ENCODE results near the gene HMCES.

HMCES gene

DNA sequence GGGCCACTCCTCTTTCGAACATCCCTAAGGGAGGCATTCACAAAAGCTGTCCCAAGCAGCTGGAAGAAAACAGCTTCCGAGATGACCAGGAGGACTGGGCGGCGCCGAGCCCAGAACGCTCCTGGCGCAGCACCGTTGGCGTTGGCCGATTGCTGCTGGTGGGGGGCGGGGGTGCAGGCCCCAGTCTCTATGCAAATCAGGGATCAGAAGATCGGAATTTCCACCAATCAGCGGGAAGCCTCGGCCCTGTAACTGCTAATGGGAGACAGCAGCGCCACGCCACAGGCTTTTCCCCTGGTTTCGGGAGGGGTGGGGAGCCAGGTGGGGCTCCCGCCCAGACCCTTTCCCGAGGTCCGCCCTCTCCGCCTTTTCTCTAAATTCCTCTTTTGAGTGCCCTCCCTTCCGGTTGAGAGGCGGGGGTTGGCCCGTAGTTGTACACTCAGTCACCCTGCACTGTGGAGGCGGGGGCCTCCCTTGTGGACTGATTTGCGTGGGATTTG lies 27.0 kb downstream of the HMCES start:
- DNase-seq: no peak

DNA sequence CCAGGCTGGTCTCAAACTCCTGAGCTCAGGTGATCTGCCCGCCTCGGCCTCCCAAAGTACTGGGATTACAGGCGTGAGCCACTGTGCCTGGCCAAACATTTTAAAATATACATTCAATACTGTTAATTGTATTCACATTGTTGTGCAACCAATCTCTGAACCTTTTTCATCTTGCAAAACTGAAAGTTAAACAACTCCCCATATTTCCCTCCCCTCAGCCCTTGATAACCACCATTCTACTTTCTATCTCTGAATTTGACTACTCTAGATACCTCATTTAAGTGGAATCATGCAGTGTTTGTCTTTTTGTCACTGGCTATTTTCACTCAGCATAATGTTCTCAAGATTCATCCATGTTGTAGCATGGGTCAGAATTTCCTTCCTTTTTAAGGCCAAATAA lies 30.0 kb downstream of the HMCES start:
- no peak for DNase-seq

DNA sequence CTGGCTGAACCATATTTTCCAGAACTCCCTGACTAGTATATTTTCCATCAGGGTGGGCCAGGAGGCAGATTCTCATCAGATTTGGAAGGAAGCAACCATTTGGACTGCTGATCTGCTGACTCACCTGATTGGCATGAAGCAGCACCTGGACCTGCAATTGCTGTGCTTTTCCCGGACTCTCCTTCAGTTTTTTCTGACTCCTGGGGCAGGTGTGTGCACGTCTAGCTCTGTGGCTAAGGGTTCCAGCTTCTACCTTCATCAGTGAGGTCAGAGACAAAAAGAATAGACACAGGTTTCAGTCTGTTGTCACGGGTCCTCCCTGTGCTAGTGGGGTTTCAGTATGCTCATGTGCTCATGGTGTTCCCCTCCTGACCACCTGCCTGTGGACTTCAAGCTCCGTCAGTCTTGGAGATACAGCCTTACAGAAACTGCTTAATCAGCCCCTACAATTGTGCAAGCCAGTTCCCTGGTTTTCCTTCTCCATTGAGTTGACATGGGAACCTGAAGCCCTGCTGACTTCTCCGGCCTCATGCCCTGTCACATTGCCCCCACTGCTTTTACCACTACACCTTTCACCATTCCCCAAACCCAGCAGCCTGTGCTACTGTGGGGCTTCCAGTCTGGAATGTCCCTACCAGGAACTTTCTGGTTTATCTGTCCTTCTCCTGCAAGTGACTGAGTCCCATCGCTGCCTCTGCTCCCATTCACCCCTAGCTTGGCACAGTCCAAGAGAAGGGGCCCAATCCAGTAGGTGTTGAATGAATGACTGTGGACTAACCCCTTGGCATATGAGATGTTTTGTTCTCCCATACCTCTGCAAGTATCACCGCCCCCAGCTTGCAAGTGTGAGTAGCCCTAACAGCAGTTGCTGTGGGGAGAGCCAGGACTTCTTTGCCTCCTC lies 31.7 kb downstream of the HMCES start:
- no peak for DNase-seq

DNA sequence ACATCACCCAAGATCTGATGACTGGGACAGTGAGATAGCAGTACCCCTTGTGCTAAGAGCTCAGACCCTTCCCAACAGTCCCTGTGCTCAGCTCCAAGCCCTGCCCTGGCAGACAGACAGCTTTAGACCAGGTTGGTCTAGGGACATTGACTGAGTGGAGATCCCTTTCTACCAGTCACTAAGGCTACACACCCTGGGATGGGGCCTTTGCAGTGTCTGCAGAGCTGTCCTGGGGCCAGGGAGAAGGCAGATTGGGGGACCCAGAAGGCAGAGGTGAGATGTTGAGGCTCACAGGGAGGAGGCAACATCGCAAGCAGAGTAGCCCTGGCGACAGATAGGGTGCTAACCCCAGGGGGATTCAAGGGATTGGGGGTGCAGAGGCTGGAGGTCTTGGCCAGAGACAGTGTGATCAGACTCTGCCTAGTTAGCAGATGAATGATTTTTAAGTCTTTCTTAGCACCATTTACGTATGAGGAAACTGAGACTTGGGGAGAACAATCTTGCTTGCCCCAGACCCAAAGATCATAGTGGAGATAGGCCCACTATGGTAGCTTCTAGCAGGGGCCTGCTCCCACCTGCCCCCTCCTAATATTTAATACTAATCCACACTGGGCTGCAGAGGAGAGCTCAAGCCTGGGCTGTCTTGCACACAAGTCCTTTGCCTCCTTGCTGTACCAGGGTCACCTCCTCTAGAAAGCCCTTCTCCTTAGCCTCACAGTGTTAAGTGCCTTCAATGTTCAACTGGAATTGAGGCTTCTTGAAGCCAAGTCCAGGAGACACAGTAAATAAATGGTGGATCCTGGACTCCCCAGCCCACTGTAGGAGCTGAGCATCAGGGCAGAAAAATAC lies 32.6 kb downstream of the HMCES start:
- no peak for DNase-seq

DNA sequence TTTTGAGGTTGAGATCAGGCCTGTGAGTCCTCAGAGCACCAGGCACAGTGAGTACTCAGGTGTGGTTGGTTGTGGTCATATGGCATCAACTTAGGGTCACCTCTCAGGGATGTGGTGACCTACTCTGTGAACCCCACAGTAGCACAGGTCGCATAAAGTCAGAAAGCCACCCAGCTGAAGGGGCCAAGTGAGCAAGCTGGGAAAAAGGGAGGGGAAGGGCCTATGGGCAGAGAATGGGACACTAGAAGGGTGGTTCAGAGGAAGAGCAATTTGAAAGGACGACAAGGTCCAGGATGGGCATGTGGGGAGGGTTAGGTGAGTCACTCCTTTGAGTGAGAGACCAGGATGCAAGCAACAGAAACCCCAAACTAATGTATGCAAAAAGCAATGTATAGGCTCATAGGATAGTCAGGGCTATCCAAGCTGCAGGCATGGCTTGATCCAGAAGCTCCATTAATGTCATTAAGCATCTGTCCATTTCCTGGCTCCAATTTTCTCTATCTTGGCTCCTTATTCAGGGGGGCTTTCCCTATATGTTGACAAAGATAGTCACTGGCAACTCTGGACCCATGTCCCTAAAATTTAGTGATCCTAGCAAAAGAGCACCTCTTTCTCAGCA lies 33.5 kb downstream of the HMCES start:
- DNase-seq: no peak

DNA sequence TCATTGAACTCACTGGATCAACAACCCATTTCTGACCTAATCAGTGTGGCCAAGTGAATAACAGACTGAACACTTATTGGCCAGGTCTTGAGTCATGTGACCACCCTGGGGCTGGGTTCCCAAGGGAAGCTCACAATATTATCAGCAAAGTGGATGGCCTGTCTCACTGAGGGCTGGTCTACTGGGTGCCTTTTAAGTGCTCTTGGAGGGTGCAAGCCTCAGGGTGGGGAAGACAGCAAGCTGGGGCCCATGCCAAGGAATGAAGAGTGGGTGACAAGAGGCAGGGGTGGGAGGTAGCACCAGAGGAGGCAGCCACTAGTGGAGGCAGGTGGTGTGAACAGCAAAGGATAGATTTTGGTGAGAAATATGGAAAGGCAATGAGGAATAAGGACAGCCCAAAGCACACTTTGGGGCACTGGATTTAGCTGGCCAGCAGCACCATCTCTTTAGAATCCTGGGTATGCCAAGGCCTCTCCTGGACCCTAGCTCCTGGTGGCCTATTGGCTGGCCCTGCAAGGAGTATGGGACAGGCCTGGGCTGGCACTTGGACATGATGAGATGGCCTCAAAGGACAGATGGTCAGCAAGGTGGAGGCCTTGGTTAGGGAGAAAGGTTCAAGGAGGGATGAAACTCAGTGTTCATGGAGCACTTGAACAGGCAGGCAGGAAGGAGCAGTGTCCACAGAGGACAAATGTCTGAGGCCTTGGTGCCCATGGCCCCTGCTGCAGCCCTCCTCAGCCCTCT lies 34.2 kb downstream of the HMCES start:
- DNase-seq: no peak

DNA sequence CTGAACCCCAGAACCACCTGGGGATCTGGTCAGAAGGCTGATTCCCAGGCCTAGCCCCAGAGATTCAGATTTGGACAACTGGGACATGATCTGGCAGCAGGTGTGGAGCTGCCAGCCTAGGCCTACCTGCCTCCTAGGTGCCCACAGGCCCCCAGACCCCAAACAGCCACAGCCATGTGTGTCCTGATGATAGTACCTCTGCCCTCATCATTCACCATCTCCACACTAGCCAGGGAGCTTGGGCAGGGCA lies 34.7 kb downstream of the HMCES start:
- DNase-seq: no peak

DNA sequence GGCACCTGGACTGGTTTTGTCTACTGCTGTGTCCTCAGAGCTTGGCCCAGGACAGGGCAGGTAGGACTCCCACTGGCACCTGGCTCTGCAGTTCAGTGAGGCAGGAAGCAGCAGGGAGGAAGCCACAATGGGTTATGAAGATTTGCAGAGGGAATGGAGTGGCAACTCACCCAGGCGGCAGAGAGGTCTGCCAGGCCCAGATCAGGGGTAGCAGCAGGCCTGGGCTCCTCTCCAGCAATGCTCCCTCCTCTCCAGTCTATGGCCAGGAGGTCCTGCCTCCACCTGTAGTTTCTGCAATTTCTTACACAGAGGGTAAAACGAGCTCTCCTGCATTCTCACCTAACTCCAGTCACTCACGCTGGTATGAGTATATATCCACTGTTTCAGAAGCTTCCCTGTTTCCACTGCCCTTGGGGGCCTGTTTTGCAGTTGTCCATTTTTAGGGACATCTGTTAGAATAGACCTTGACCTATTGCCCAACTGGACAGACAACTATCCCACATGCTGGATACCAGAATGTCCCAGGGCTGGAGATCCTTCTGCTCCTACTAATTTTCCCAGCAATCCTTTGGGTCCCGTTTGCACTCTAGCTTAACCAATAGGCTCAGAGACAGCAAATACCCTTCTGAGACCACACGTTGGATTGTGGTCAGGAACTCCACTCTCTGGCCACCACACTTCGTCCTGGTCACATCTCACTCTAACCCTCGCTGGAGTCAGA lies 35.2 kb downstream of the HMCES start:
- DNase-seq: peak in 1 of 2 experiments; percentile 21

DNA sequence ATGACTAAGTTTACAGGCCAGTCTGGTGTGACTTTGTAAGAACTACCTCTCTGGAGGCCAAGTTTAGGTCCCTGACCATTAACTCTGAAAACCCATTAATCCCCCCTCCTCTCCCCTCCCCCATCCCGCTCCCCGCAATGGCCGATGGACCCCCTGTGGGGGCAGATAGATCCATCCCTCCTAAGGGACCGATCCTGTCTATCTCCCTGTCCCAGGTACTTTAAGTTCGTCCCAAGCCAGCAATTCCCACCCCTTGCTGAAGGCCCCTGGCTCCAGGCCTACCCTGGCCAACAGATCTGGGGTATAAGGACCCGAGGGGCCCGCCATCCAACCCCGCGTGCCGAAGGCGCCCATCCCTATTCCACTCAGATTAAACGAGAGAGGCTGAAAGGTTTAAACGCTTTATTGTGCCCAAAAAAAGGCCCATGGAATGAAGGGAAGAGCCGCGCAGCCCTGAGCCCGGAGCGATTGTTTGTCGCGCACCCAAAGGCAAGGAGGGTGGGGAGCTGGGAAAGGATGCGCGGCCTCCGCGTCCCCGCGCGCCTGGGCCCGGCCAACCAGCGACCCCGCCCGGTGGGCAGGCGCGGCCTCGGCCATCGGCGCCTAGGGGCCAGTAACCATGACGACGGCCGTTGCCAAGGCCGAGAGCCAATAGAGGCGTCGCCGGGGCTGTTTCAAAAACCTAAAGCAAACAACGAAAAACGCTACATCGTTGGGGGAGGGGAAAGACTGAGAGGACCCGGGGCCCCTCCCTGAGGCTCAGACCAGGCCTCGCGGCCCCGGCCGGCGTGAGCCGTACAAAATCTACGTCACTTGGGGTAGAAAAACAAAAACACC lies 35.9 kb downstream of the HMCES start:
- peak; percentile 2 to 42 for DNase-seq

DNA sequence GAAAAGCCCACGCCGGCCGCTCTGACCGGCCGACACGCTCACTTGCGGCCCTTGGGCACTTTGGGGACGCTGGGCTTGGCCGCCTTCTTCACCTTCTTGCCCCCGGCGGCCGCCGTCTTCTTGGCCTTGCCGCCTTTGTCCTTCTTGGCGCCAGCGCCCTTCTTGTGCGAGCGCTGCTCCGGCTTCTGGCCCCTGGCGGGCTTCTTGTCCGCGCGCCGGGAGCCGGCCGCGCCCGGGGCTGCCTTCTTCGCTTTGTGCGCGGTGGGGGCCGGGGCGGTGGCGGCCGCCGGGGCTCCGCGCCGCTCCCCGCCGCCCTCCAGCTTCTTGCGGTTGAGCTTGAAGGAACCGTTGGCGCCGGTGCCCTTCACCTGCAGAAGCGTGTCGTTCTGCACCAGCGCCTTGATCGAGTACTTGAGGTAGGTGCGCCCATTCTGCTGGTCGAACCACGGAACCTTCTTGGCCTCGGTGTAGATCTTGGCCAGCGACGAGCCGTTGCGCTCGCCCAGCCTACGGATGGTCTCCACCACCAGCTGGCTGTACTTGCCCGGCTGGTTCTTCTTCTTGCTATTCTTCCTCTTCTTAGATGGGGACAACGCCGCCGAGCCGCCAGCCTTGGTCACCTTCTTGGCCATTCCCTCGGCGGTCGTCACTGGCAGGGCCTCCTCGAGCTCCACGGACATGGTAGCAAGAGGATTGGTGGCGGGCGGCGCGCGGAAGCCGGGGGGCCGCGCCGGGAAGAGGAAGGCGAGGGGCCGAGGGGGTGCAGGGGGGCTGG lies 36.7 kb downstream of the HMCES start:
- no peak for DNase-seq

DNA sequence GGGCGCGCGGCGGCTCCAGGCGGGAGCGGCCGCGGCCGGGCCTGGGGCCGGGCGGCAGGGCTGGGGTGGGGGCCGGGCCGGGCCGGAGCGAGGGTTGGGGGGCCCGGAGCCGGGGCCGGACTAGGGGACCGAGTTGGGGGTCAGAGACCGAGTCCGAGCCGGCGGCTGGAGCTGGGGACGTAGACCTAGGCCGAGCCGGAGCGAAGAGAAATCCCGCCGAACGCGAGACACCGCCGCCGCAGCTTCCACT lies 37.3 kb downstream of the HMCES start:
- no peak for DNase-seq

DNA sequence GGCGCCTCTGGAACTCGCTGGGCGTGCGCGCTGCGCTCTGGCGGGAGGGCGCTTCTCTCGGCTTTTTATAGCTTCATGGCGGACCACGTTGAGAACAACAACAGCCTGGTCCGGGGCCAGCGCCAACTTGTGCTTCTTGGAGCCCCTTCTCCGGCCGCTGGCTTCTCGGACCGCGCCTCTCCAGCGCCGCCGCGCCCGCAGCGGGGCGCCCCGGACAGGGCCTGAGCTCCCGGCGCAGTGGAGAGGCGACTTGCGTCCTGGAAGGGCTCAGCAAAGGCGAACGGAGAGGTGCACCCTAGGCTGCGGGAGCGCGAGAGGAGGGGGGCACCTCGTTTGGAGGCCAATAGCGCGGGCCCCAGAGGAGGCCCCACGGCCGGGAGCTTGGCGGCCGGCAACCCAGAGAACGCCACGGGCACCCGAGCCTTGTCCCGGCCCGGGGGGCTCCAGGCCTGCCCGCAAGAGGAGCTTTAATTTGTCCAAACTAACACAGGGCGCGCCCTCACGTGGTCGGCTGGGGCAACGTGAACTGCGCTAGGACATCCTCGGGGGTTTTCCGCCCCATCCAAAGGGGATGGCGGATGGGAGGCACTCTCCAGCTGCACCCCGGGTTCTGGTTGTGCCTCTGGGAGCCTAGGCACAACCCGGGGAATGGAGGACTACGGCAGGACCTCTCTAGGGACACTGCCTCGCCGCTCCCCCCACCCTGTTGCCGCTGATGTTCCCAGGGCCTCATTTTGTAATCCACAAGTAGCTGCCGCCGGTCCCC lies 37.8 kb downstream of the HMCES start:
- DNase-seq: peak; percentile 39 to 66

DNA sequence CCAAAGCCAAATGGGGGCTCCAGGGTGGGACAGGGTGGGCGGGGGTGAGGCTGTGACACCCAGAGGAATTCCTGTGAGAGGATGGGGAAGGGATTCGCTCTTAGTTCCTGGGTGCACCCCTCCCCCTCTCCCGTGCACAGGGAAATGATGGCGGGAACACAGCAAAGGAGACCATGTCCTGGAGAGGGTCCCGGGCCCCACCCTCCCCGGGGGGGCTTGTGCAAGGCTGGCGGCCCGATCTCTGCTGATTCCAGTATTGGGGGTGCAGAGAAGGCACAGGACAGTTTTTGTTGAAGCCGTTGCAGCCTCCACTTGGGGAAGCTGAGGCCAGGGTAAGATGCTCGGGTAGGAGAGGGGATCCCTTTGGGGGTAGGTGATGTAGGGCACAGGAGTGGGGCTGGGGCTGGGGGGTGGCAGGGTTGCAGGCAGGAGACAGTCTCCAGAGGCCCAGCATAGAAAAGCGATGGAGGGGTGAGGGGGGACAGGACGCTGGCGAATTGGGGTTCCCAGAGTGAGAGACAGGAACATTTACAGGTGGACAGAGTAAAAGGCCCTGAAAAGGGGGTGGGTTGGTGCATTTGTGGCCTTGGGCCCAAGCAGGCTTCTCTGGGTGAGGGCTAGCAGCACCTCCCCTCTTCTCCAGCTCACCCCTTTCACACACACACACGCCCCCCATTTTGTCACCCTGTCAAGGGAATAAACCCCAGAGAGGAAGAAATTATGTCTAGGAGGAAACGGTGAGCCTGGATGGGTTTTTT lies 38.5 kb downstream of the HMCES start:
- DNase-seq: no peak

DNA sequence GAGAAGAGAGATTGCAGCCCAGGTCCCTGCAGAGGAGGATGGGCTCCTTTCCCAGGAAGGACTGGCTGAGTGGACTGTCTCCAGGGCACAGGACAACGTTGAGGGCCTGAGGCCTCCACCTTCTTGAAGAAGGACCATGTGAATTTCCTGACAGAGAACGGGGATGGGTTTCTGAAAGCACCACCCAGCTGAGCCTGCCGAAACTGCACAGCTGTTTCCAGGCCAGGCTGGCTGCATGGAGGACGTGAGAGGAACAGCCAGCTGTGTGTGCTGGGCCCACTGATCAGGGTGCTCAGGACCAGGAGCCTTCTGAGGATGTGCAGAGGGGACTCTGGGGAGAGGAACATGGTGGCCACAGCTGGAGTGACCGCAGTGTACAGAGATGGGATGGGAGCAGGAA lies 39.2 kb downstream of the HMCES start:
- no peak for DNase-seq

DNA sequence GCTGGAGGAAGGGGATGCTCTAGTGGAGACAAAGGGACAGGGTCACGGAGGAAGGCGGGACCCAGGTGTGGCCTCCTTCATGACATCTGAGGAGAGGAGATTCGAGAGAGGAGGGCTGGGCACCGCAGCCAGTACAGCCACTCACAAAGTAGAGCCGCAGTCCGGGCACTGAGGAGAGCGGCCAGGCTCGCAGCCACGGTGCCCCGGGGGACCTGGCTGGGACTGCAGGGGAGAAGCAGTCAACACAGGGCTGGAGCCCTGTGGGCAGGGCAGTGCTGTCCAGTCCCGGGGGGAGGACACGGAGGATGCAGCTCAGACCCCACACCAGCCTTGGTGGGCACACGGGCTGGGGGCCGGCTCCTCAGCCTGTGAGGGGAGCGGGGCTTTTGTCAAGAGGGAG lies 40.3 kb downstream of the HMCES start:
- no peak for DNase-seq

DNA sequence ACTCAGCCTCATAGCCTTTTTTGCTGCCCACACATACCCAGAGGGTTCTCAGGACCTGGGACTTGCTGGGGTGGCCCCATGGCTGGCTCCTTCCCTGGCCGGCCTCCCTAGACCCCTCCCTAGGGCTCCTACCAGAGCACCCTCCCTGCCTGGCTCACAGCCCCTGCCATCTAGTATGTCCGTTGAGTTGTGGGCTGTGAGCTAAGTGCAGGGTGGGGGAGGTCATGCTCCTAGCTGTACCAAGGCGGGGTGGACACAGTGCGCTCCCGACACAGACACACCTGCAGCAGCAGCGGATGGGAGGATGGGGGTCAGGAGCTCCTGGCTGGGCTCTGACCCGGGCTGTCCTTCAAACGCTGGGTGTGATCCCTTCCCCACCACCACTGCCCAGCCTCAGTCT lies 41.6 kb downstream of the HMCES start:
- DNase-seq: no peak

DNA sequence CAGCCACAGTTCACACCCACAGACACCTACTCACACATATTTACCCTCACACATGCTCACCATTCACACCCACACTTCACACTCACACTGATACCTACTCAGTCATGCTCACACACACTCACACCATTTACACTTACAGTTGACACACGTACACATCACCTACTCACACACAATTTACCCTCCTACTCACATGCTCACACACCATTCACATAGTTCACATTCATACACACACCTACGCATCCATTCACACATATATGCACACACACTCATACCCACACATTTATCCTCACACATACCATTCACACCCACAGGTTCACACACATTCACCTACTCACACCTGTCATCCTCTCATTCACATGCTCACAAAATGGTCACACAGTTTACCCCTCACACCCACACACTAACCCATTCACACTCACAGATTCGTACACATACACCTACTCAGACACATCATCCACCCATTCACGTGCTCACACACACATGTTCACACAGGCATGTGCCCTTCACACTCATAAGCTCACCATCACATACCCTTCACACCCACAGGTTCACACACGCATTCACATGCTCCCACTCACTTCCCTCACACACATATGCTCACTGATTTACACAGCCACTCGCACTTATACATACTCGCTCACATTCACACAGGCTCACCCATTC lies 42.3 kb downstream of the HMCES start:
- DNase-seq: no peak

DNA sequence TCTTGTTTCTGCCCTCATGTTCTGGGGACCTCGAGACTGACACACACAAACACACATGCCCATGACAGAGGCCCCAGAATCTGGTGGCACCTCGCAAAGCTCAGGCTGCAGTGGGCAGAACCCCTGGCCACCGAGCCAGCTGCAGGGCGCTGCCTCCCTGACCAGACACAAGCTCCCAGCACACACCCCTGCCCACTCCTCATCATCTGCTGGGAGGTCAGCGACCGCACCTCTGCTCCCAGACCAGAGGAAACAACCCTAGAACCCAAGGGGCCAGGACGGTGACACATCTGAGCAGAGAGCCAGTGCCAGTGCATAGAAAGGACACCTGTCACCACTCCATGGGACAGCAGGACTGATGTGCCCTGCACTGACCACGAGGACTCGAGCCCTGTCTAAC lies 43.2 kb downstream of the HMCES start:
- no peak for DNase-seq
